GM12873 (cell line): ENCODE results near the gene GABRB1.

ENCODE experiments used
- CTCF ChIP-seq: IDR thresholded peaks from 2 replicates; pipeline ENCODE4 v1.5.1; 2012; ENCODE audit warnings: low read depth, mild to moderate bottlenecking, moderate library complexity, low read length, control low read depth; ENCODE audit not compliant: insufficient read depth; ENCODE audit errors: missing control alignments

Gene GABRB1

GRCh38 chr4:47187608-47188007, 156.2 kb downstream of the GABRB1 start:
- TF ChIP-seq CTCF: no peak

GRCh38 chr4:47193179-47193578, 161.8 kb downstream of the GABRB1 start:
- no peak for TF ChIP-seq CTCF

- no peak for TF ChIP-seq CTCF
These were observed 162.8 kb downstream of the GABRB1 start for GRCh38 chr4:47194036-47194737.

- TF ChIP-seq CTCF: no peak
These were observed 164.3 kb downstream of the GABRB1 start for GRCh38 chr4:47195706-47196105.

- TF ChIP-seq CTCF: no peak
These were observed 167.4 kb downstream of the GABRB1 start for GRCh38 chr4:47198791-47199190.

GRCh38 chr4:47203593-47203992, 172.2 kb downstream of the GABRB1 start:
- TF ChIP-seq CTCF: no peak

- no peak for TF ChIP-seq CTCF
These were observed 176.2 kb downstream of the GABRB1 start for GRCh38 chr4:47207555-47207954.
